Prostate gland (tissue), 2 donors: ENCODE measurements around the gene ADGRB3.

Experiments used
- CTCF ChIP-seq, 4 experiments: fragments of 200-600 bp in 2 of 4; fragments of 450-650 bp in 2 of 4; sonication (generic) in 2 of 4; IDR thresholded peaks; 1 replicate in 3 of 4; 2 replicates in 1 of 4; pipeline ENCODE4 v1.5.1; 2016 to 2019; ENCODE audit warnings: antibody characterized with exemption in 4 of 4, mild to moderate bottlenecking in 2 of 4, moderate library complexity in 2 of 4
- POLR2A ChIP-seq: fragments of 450-650 bp; IDR thresholded peaks from one replicate; pipeline ENCODE4 v1.6.1; 2016; ENCODE audit warnings: antibody characterized with exemption, mild to moderate bottlenecking
- POLR2AphosphoS5 ChIP-seq: sonication (generic); formaldehyde crosslinking; IDR thresholded peaks from one replicate; pipeline ENCODE4 v1.6.1; 2017; ENCODE audit warnings: antibody characterized with exemption

GRCh38 chr6:68975064-68975463 is 340.0 kb downstream of the ADGRB3 start:
- TF ChIP-seq CTCF (IDR thresholded peaks at IDR 0.05) (no peak), POLR2AphosphoS5 (no peak), POLR2A (no peak)
